SHP77 treated with DMSO at 0.1 percent for 48 hours (cell line): ENCODE data around the gene ATF6.
"Not testable (repeated sequence)": the region's sequence is repeated elsewhere in the genome, so short reads cannot be mapped to it uniquely, and the experiment has no call there.

Source experiments
- DNase-seq: peaks from one replicate; lab custom pipeline; 2025; lab: John Stamatoyannopoulos, UW

The ATF6 gene

DNA sequence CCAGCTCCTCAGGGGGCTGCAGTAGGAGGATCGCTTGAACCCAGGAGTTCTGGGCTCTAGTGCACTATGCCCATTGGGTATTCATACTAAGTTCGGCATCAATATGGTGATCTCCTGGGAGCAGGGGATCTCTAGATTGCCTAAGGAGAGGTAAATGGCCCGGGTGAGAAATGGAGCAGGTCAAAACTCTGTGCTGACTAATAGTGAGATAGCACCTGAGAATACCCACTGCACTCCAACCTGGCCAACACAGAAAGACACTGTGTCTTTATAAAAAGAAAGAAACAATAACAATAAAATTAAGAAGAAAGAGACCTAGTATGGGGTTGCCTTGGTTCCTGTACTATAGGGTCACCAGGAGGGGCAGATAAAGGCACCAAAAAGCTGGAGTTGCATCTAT, 30.3 kb upstream of the ATF6 start:
- no peak for DNase-seq

- no peak for DNase-seq
Observed at GRCh38 chr1:161736335-161736969, 29.7 kb upstream of the ATF6 start.

- no peak for DNase-seq
Observed at GRCh38 chr1:161737625-161738024, 28.5 kb upstream of the ATF6 start.

DNA sequence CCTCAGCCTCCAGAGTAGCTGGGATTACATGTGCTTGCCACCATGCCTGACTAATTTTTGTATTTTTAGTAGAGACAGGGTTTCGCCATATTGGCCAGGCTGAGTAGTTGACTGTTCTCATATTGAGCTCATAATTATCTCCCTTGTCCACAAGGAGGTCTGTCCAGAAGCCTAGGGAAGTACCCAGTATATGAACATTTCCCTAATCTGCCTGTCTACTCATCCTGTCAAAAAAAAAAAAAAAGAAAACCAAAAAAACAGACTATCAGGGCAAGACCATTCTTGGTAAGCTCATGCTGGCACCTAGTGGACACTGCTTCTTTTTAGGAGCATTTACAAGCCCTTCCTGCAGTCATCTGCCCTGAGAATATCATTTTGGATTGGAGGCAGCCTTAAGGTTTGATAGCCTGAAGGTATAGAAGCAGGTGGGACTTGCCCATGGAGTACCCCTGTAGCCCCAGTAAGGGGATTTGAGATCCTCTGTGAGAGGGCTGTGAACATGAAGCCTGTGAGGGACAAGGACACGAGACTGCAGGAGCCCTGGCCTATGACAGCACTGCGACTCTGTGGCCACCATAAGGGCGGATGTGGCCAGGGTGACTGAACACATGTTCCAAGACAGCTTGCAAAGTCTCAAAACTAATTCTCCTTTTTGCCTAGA, 27.4 kb upstream of the ATF6 start:
- peak; percentile 20 for DNase-seq

DNA sequence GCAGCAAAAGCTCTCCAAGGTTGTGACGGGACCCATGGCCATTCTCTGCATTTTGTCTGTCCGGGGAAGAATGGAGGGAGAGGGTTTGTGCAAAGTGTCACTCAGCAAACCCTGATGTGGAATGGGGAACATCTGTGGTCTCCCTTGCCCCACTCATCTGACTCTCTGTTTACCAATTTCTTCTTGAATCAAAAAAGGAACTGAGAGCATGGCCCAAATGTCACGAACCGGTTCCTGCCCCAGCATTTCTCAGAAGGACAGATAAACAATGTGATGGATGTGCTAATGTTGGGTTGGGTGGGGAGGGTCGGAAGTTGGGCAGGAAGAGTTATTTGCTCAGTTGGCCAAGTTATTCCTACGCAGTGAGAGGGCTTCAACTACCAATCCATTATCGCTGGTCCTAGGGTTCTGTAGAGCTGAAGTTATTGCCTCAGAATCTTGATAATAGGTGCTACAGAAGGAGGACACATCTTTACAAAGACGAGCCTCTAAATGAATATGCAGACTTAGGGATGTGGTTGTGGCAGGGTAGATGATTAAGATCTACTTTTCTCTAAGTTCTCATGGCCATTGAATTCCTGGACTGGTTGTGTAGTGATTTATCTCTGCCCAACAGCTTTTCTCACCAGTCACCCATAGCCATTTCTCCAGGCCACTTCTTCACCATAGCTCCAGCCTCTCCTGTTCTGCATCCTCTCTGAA, 26.1 kb upstream of the ATF6 start:
- no peak for DNase-seq

GRCh38 chr1:161740921-161741320, 25.2 kb upstream of the ATF6 start:
- DNase-seq: no peak

- no peak for DNase-seq
Observed at GRCh38 chr1:161743231-161743630, 22.9 kb upstream of the ATF6 start.

GRCh38 chr1:161747801-161748200, 18.3 kb upstream of the ATF6 start:
- no peak for DNase-seq

DNA sequence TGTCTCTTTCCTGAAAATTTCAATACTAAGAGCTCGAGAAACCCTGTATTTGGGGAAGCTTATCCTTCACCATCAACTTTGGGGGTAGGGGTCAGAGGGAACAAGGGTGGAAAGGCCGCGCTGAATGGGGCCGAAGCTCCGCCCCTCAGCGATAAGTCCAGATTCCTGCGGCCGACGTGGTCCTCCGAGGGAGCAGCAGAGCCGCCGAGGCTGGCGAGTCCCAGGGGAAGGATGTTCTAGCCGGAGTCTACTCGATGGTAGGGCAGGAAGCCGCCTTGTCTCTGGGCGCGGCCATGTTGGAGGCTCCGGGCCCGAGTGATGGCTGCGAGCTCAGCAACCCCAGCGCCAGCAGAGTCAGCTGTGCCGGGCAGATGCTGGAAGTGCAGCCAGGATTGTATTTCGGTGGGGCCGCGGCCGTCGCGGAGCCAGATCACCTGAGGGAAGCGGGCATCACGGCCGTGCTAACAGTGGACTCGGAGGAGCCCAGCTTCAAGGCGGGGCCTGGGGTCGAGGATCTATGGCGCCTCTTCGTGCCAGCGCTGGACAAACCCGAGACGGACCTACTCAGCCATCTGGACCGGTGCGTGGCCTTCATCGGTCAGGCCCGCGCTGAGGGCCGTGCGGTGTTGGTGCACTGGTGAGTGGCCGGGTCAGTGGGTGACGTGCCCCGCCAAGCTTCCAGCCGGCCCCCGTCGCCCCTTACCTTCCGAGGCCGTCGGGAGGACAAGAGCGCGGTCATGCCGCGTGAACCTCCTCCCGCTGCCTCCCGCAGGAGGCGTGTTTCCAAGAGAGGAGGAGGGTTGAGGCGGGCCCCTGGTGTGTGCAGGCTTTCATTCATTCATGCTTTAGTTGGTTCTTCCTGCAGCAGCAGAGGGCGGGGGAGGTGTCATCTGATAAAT, 16.4 kb upstream of the ATF6 start, which contains the start of gene DUSP12:
Gene DUSP12, plus strand, starts transcription at position 278 of the 899 bp plus-strand sequence. Its CDS starts 16 bp downstream, at position 294.
- DNase-seq: peak; percentile 95

DNA sequence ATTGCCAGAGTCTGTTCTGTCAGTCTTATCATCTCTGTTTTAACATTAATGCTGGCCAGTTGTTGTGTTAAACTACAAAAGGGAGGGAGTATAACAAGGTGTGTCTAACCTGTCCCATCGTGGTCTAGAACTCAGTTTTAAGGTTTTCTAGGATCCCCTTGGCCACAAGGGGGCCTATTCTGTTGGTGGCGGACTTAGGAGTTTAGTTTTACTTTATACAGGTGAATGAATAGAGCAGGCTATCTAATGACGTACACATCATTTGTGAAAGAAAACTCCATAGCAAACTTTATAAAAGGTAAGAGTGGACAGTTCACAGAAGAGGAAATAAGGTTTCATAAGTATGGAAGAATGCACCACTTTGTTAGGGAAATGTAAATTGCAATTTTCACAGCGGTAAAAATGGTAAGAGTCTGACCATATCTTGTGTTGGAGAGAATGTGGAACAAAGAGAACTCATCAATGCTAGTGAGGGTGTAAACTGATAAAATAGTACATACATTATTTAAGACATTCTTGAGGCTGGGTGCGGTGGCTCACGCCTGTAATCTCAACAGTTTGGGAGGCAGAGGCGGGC, 2.5 kb upstream of the ATF6 start:
- no peak for DNase-seq

GRCh38 chr1:161768461-161768860, 2.3 kb downstream of the ATF6 start:
- DNase-seq: no peak

DNA sequence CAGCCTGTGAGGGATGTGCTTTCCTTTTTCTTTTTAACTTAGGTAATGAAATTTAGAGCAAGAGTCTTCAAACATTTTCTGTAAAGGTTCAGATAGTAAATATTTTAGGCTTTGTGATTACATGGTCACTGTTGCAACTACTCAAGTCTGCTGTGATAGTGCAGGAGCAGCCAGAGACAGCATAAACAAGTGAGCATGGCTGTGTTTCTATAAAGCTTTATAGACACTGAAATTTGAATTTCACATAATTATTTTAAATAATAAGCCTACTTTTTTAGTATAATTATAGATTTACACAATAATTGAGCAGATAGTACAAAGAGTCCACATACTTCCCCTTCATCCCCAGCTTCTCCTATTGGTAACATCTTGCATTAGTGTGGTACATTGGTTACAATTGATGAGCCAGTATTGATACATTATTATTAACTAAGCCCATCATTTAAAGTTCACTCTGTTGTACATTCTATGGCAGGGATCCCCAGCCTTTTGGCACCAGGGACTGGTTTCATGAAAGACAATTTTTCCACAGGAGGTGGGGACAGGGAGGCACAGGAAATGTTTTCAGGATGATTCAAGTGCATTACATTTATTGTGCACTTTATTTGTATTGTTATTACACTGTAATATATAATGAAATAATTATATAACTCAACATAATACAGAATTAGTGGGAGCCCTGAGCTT, 3.0 kb downstream of the ATF6 start:
- DNase-seq: no peak

- DNase-seq: not testable (repeated sequence)
Observed at GRCh38 chr1:161769673-161770045, 3.5 kb downstream of the ATF6 start.

- no peak for DNase-seq
Observed at GRCh38 chr1:161770250-161770649, 4.1 kb downstream of the ATF6 start.

DNA sequence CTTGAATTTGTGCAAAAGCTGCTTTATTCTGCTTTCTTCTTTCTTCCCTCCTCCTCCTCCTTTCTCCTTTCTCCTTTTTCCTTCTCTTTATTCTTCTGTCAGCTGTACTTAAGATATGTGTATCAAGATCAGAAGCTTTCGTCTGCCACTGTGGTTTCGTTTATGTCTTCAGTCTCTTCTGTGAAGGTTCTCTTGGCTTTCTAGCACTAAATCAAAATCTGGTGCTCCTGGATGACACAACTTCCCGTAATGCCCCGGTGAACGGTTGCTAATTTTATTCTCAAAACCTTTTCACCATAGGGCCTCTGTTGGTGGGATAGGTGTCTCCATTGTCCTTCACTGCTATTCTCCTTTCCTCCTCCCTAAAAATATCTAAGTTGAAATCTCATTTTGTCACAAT, 5.0 kb downstream of the ATF6 start:
- no peak for DNase-seq

DNA sequence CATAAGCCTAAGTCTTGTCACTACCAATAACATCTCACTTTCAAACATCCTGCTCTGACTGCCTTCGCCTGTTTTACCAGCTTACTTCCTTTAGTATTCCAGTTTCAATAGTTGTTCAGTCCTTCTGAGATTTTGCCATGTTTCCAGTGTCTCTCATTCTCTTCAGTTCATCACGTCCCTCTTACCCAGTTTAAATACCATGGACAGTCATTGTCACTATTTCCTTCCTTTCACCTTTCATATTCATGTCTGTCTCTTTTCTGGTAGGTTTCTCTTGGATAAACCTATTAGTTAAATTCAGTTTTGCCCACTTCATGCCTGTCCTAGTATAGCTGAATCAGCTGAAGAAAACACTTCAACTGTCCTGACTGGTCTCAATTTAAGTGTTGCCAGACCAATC, 5.9 kb downstream of the ATF6 start:
- DNase-seq: no peak

GRCh38 chr1:161772397-161772796, 6.3 kb downstream of the ATF6 start:
- DNase-seq: no peak

- no peak for DNase-seq
Observed at GRCh38 chr1:161773791-161774190, 7.7 kb downstream of the ATF6 start.

DNA sequence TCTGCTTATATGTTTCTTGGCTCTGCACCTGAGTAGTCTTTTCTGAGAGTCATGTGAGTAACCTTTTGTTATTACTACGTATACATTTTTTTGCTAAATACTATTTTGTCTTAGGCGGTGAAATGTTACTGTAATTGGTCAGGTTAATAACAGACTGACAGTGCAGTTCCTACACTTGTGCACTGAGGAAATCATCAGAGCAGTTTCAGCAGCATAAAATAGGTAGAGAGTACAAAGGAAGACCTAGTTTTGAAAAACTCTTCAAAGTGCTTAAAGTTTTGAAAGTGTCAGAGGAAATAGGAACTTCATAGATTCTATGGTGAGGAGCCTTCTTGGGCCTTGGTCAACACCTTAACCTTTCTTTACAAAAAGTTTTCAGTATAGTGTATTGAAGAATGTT, 11.1 kb downstream of the ATF6 start:
- DNase-seq: no peak

DNA sequence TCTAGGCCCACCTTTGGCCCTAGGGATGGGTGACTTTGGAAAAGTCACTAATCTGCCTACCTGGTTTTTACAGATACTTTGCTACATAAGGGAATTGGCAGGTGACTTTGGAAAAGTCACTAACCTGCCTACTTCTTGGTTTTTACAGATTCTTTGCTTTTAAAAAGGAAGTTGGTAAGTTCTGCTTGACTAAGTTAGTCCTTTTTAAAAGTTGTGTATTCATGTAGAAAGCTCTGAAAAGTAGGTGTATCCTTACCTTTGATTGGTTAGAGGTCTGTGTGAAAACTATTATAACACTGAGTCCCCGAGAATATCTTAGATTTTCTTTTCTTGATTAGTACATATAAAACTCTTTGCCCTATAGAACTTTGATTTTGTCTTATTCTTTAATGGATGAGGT, 12.4 kb downstream of the ATF6 start:
- DNase-seq: no peak

- DNase-seq: no peak
Observed at GRCh38 chr1:161779393-161779792, 13.3 kb downstream of the ATF6 start.
